OCI-LY3 (cell line): Measurements from ENCODE around the gene NR2C2.

Experiments
- H2AFZ ChIP-seq: fragments of 200-600, 300-600 bp; shearing (Covaris generic); 2 replicates; pipeline ENCODE4 v1.6.0; 2014; ENCODE audit warnings: antibody characterized with exemption, low read depth, low read length
- H3K27ac ChIP-seq: fragments of 200-600, 300-600 bp; sonication (generic); 2 replicates; pipeline ENCODE4 v1.5.1; 2014; ENCODE audit warnings: mild to moderate bottlenecking, low read length, moderate library complexity, mixed read lengths
- H3K27me3 ChIP-seq: fragments of 200-600, 300-600 bp; sonication (generic); 2 replicates; pipeline ENCODE4 v1.6.1; 2014; ENCODE audit warnings: low read depth, low read length, mixed read lengths
- H3K36me3 ChIP-seq: fragments of 200-600, 300-600 bp; sonication (generic); replicated peaks from 2 replicates; pipeline ENCODE3; 2014; ENCODE audit warnings: low read depth, low read length, mixed read lengths
- H3K4me1 ChIP-seq: fragments of 300-600, 200-600 bp; sonication (generic); 2 replicates; pipeline ENCODE4 v1.6.1; 2014; ENCODE audit warnings: low read length, mixed read lengths
- H3K4me2 ChIP-seq: fragments of 200-600, 300-600 bp; sonication (generic); 2 replicates; pipeline ENCODE4 v1.6.1; 2014; ENCODE audit warnings: low read length, mixed read lengths
- H3K4me3 ChIP-seq: fragments of 300-600, 200-600 bp; sonication (generic); 2 replicates; pipeline ENCODE4 v1.5.1; 2014; ENCODE audit warnings: antibody characterized with exemption, mild to moderate bottlenecking, low read length, moderate library complexity
- H3K79me2 ChIP-seq: fragments of 300-600, 200-600 bp; shearing (Covaris generic); 2 replicates; pipeline ENCODE4 v1.6.1; 2014; ENCODE audit warnings: mild to moderate bottlenecking, low read length, mixed read lengths
- H3K9ac ChIP-seq: fragments of 300-600, 200-600 bp; shearing (Covaris generic); 2 replicates; pipeline ENCODE4 v1.6.0; 2014; ENCODE audit warnings: mild to moderate bottlenecking, low read length, moderate library complexity
- H3K9me3 ChIP-seq: fragments of 200-600, 300-600 bp; shearing (Covaris generic); 2 replicates; pipeline ENCODE4 v1.6.1; 2014; ENCODE audit warnings: low read length, mixed read lengths; ENCODE audit not compliant: insufficient read depth
- H4K20me1 ChIP-seq: fragments of 200-600, 300-600 bp; sonication (generic); 2 replicates; pipeline ENCODE4 v1.6.1; 2016; ENCODE audit warnings: low read length, mixed read lengths; ENCODE audit not compliant: insufficient read depth
- CTCF ChIP-seq: fragments of 200-600, 300-600 bp; sonication (generic); IDR thresholded peaks from 2 replicates; pipeline ENCODE4 v1.5.1; 2014; ENCODE audit warnings: antibody characterized with exemption, low read length, low read depth
- EZH2phosphoT487 ChIP-seq: fragments of 200-600 bp; shearing (Covaris generic); IDR thresholded peaks from 2 replicates; pipeline ENCODE4 v1.6.1; 2018; ENCODE audit warnings: antibody characterized with exemption, mixed run types, low read depth

Gene NR2C2

GRCh38 chr3:15079091-15079490, 131.7 kb downstream of the NR2C2 start:
- H3K36me3 ChIP-seq, result peaks cover 76% of the 10 kb centered on the region
- H3K4me1 ChIP-seq, result no peaks in the 10 kb centered on the region
- no peak overlapping the region for H2AFZ ChIP-seq
- 0 out of 2 replicates have a peak, but pooled peaks cover 4% of the 10 kb centered on the region for H4K20me1 ChIP-seq
- no peaks in the 10 kb centered on the region for H3K9me3 ChIP-seq
- H3K27ac ChIP-seq, result no peak overlapping the region
- H3K9ac ChIP-seq, result no peak overlapping the region
- H3K4me2 ChIP-seq, result no peak overlapping the region
- no peak overlapping the region for H3K4me3 ChIP-seq
- no peaks in the 10 kb centered on the region for H3K79me2 ChIP-seq
- TF ChIP-seq CTCF (no peak), EZH2phosphoT487 (no peak)
- H3K27me3 ChIP-seq, result no peaks in the 10 kb centered on the region

GRCh38 chr3:15081960-15082664, 134.7 kb downstream of the NR2C2 start:
- Histone ChIP-seq H3K9ac (no peak overlapping the region), H3K36me3 (peaks cover 85% of the 10 kb centered on the region)
- TF ChIP-seq EZH2phosphoT487 (no peak), CTCF (no peak)

GRCh38 chr3:15083252-15083651, 135.9 kb downstream of the NR2C2 start:
- Histone ChIP-seq H3K27me3 (no peaks in the 10 kb centered on the region), H3K27ac (no peak overlapping the region), H3K36me3 (peaks cover 73% of the 10 kb centered on the region), H3K9me3 (no peaks in the 10 kb centered on the region), H3K79me2 (no peaks in the 10 kb centered on the region), H3K9ac (no peak overlapping the region), H3K4me2 (no peak overlapping the region), H4K20me1 (0 out of 2 replicates have a peak, but pooled peaks cover 4% of the 10 kb centered on the region), H2AFZ (no peak overlapping the region), H3K4me1 (no peaks in the 10 kb centered on the region), H3K4me3 (no peak overlapping the region)
- TF ChIP-seq CTCF, result no peak
- no peak for TF ChIP-seq EZH2phosphoT487

More at GRCh38 chr3:15081960-15082664, 134.7 kb downstream of the NR2C2 start:
- no peak overlapping the region for H3K4me2 ChIP-seq
- H3K4me3 ChIP-seq, result no peak overlapping the region
- H3K27ac ChIP-seq, result no peak overlapping the region
- H3K27me3 ChIP-seq, result no peaks in the 10 kb centered on the region
- H3K79me2 ChIP-seq, result no peaks in the 10 kb centered on the region
- H3K4me1 ChIP-seq, result no peaks in the 10 kb centered on the region
- no peaks in the 10 kb centered on the region for H3K9me3 ChIP-seq
- H2AFZ ChIP-seq, result no peak overlapping the region
- 0 out of 2 replicates have a peak, but pooled peaks cover 4% of the 10 kb centered on the region for H4K20me1 ChIP-seq

GRCh38 chr3:15086263-15086662, 138.9 kb downstream of the NR2C2 start:
- Histone ChIP-seq H3K4me2 (no peak overlapping the region), H2AFZ (no peak overlapping the region), H3K9me3 (no peaks in the 10 kb centered on the region), H3K9ac (no peak overlapping the region), H3K27me3 (no peaks in the 10 kb centered on the region), H4K20me1 (0 out of 2 replicates have a peak, but pooled peaks cover 4% of the 10 kb centered on the region), H3K27ac (no peak overlapping the region), H3K79me2 (no peaks in the 10 kb centered on the region), H3K4me3 (no peak overlapping the region), H3K36me3 (peaks cover 73% of the 10 kb centered on the region), H3K4me1 (no peaks in the 10 kb centered on the region)
- TF ChIP-seq CTCF, result no peak
- no peak for TF ChIP-seq EZH2phosphoT487
